Measurements from ENCODE around the gene PAX3.

GRCh38 chr2:222269132-222269531 is 29.7 kb downstream of the PAX3 start:
- TF ChIP-seq CTCF (IDR thresholded peaks at IDR 0.05) (no peak), EZH2 (IDR thresholded peaks at IDR 0.05) (no peak)

All from neural progenitor cell (in vitro differentiated cells).